Pancreas (tissue), 10 donors: Measurements from ENCODE around the gene RANGAP1. TPM values are rescaled to one million over a fixed set of nuclear protein-coding genes. Genes with fewer than 3 reads are reported as not detected.
A peak's percentile ranks its signal among the peaks of the same experiment; 100 is the strongest.

Source experiments
- ATAC-seq, 4 donors: fragments of 200-7000 bp; cut with Tn5 transposase; one replicate each; pipeline versions ENCODE4 v1.8.0 to v1.9.1; 2020; ENCODE audit warnings: mild to moderate bottlenecking in 4 of 4, moderate library complexity in 4 of 4
- DNase-seq, 6 donors: peaks; one replicate each; pipeline ENCODE4 v3.0.0-alpha.2; 2020
- FAIRE-seq: peaks from 2 replicates; lab custom pipeline; 2012; peaks lifted over from hg19 to GRCh38; lab: Jason Lieb, UNC
- H3K27ac ChIP-seq, 4 donors: fragments of 200-600 bp; sonication (generic); 1 replicate in 3 of 4; 2 replicates in 1 of 4; pipeline versions ENCODE4 v1.5.0 to v1.8.0; 2020
- H3K27me3 ChIP-seq, 4 donors: fragments of 200-600 bp; one replicate each; pipeline ENCODE4 v1.8.0; 2021
- H3K36me3 ChIP-seq, 3 donors: fragments of 200-600 bp; sonication (generic) in 1 of 3; one replicate each; pipeline versions ENCODE4 v1.5.0 to v1.8.0; 2020 to 2021
- H3K4me1 ChIP-seq, 3 donors: fragments of 200-600 bp; one replicate each; pipeline ENCODE4 v1.8.0; 2021
- H3K4me3 ChIP-seq, 4 donors: fragments of 200-600 bp; sonication (generic) in 2 of 4; one replicate each; pipeline versions ENCODE4 v1.5.0 to v1.8.0; 2020 to 2021
- H3K9me3 ChIP-seq, 4 donors: fragments of 200-600 bp; one replicate each; pipeline ENCODE4 v1.8.0; 2021
- CTCF ChIP-seq, 4 donors: fragments of 200-600 bp; sonication (generic) in 3 of 4; IDR thresholded peaks; one replicate each; pipeline versions ENCODE4 v1.5.0 to v1.8.0; 2021; ENCODE audit warnings: antibody characterized with exemption in 4 of 4
- WGBS, 2 donors: extraction: QIAGEN DNeasy Blood & Tissue Kit; methylation state at CpG; one replicate each; pipeline ENCODE4 v1.1.7; 2013; 5-methylcytosine and 5-hydroxymethylcytosine counted together
- intact Hi-C, 3 donors: fragments of 100-400 bp; cut with DNase I; formaldehyde crosslinking; loops; one replicate each; pipeline versions ENCODE4 v1.11.1 to v1.14.2; 2022
- polyA plus RNA-seq, 2 donors: library from polyadenylated mRNA; stranded (reverse); fragments of 200-250 nt; gene quantifications; one replicate each; pipeline ENCODE4 v1.2.3, GENCODE V29; 2013
- total RNA-seq, 6 donors: library from RNA; stranded (reverse); fragmentation: NEBNext Ultra II Directional in 4 of 6; extraction: Animal tissue kit (Norgen Biotek cat#: 25700) in 4 of 6; gene quantifications; one replicate each; pipeline versions ENCODE4 v1.2.1 to v1.2.4, GENCODE V29; 2021 to 2023
- donor health status: healthy with polysubstance abuse.
- donor health status: DM: no; HTN: no; CAD: no; lungs with moderate emphysema.
- donor health status: DM: no; HTN: no; CAD: no.
- donor health status: control.
- donor health status: control.
- donor health status: Bipolar disorder and iron deficiency.
- donor health status: DM: yes; HTN: yes; CAD: no.
- donor health status: DM: no; HTN: no; CAD: no.
- donor health status: DM: no; HTN: no; CAD: no.
- donor health status: DM: yes; HTN: yes; CAD: no.

The RANGAP1 gene
- total and polyA plus RNA-seq, 8 donors = 26.8 to 87.9 (median 32.8) TPM

GRCh38 chr22:41256254-41257253 lies 29.4 kb downstream of the RANGAP1 start:
- intact Hi-C loops = no loop called here
- Histone ChIP-seq H3K9me3 (no peaks in the 10 kb centered on the region), H3K4me1 (no peaks in the 10 kb centered on the region), H3K36me3 (peaks cover 0 to 67% (median 20%) of the 10 kb centered on the region in 3 donors), H3K4me3 (no peak overlapping the region), H3K27me3 (no peaks in the 10 kb centered on the region), H3K27ac (no peak overlapping the region)
- WGBS, 2 donors = 86 to 87% methylated on average over 20 of the region's 20 CpGs
- ATAC-seq = peak in 1 of 4 donors; percentile 33
- FAIRE-seq = no peak
- TF ChIP-seq CTCF (IDR thresholded peaks at IDR 0.05) = no peak
- DNase-seq = no peak

GRCh38 chr22:41254230-41254629 lies 31.8 kb downstream of the RANGAP1 start:
- H3K9me3 ChIP-seq = no peaks in the 10 kb centered on the region
- TF ChIP-seq CTCF (IDR thresholded peaks at IDR 0.05) = no peak
- H3K36me3 ChIP-seq = peaks cover 4 to 70% (median 28%) of the 10 kb centered on the region in 3 donors
- FAIRE-seq (no peak), ATAC-seq (no peak), DNase-seq (no peak)
- H3K27me3 ChIP-seq = no peaks in the 10 kb centered on the region
- no peak overlapping the region for H3K4me3 ChIP-seq
- intact Hi-C loops = loop anchor here in 1 of 3 donors (2.0 kb wide), 1 partner anchor 27 kb away; no protein-coding TSS in a partner anchor
- no peak overlapping the region for H3K27ac ChIP-seq
- WGBS, 2 donors = 93 to 96% methylated on average over 7 of the region's 7 CpGs
- H3K4me1 ChIP-seq = no peaks in the 10 kb centered on the region

DNA sequence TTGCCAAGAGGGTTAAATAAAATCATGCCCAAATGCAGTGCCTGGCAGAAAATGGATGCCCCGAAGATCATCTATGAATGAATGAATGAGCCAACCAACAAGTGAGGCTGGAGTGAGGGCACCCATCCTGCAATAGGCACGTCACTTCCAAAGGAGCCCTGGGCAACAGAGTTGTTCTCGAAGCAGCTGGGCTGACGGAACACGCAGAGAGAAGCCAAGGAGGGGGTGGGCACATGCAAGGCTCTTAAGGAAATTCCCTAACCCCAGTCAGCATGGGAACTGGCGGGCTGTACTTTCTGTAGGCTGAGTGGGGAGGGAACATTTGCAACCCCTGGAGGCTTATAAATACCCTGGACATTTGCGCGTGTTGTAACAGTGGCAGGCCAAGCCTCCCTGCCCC lies 33.6 kb downstream of the RANGAP1 start:
- DNase-seq (no peak), ATAC-seq (no peak), FAIRE-seq (no peak)
- Histone ChIP-seq H3K36me3 (peaks cover 4 to 76% (median 35%) of the 10 kb centered on the region in 3 donors), H3K27ac (no peak overlapping the region), H3K27me3 (no peaks in the 10 kb centered on the region), H3K9me3 (no peaks in the 10 kb centered on the region), H3K4me3 (no peak overlapping the region), H3K4me1 (no peaks in the 10 kb centered on the region)
- intact Hi-C loops = no loop called here
- 95 to 97% methylated on average over 8 of the region's 8 CpGs for WGBS, 2 donors
- TF ChIP-seq CTCF (IDR thresholded peaks at IDR 0.05) = no peak

DNA sequence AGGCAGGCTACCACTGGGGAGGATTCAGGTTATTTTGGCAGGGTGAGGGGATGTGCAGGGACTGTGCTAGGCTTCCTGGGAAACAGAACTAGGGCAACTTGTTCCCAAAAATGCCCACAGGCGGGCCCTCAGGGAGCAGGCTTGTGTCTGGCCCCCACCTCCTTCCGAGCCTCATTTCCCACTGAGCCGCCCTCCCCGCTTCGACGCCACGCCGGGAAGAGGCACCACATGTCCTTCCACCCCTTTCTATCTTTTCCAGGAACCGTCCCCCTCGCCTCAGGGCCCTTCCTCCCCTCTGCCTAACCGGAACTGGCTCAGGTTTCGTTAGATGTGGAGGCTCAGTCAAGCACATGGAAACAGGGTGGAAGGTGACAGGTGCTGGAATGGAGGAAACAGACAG lies 35.9 kb downstream of the RANGAP1 start:
- FAIRE-seq (no peak), ATAC-seq (no peak), DNase-seq (no peak)
- intact Hi-C loops = no loop called here
- WGBS, 2 donors = 95 to 96% methylated on average over 12 of the region's 12 CpGs
- no peaks in the 10 kb centered on the region for H3K9me3 ChIP-seq
- peaks cover 4 to 58% (median 38%) of the 10 kb centered on the region in 3 donors for H3K36me3 ChIP-seq
- no peak overlapping the region for H3K27ac ChIP-seq
- H3K27me3 ChIP-seq = no peaks in the 10 kb centered on the region
- no peak overlapping the region for H3K4me3 ChIP-seq
- TF ChIP-seq CTCF (IDR thresholded peaks at IDR 0.05) = no peak
- H3K4me1 ChIP-seq = no peaks in the 10 kb centered on the region
